HCT116 (cell line): ENCODE results near the gene GEMIN2. TPM values are rescaled to one million over a fixed set of nuclear protein-coding genes. Genes with fewer than 3 reads are reported as not detected.
A peak's percentile ranks its signal among the peaks of the same experiment; 100 is the strongest.

Experiments used
- ATAC-seq: fragments of 200-7000 bp; cut with Tn5 transposase; 2 replicates; pipeline ENCODE4 v1.9.1; 2020; ENCODE audit warnings: mild to moderate bottlenecking, moderate library complexity
- BruUV-seq: library from RNA; stranded (reverse); fragments of 400-500 nt; replicated peaks from 2 replicates; lab custom pipeline; 2021; lab: Mats Ljungman, UMichigan
- CTCF ChIA-PET: fragments of 300-600 bp; sonication (Branson Sonifier 250); formaldehyde crosslinking; loops from one replicate; lab custom pipeline; 2021; ENCODE audit warnings: antibody characterized with exemption; lab: Charles Lee
- POLR2A ChIA-PET: fragments of 300-600, 350-600 bp; sonication (Branson Sonifier 250); formaldehyde crosslinking; loops from one replicate; lab custom pipeline; 2021; ENCODE audit warnings: antibody characterized with exemption; lab: Charles Lee
- RAD21 ChIA-PET, 2 experiments: fragments of 300-600 bp; sonication (Branson Sonifier 250); formaldehyde crosslinking; loops; one replicate each; lab custom pipeline; 2023; ENCODE audit warnings: low total read pairs in 2 of 2; ENCODE audit not compliant: uncharacterized antibody in 2 of 2, unreplicated experiment in 2 of 2, low non-redundant PET in 1 of 2; lab: Charles Lee
- DNase-seq: peaks from one replicate; pipeline ENCODE4 v3.0.0-alpha.2; 2010; ENCODE audit warnings: low read depth, low spot score
- H2AFZ ChIP-seq: fragments of 200-600 bp; shearing (Covaris generic), sonication (generic); 2 replicates; pipeline ENCODE4 v1.6.1; 2017; ENCODE audit warnings: low read depth, mixed run types, mixed read lengths, antibody characterized with exemption, low read length; ENCODE audit not compliant: poor library complexity, severe bottlenecking
- H3K27ac ChIP-seq: 2 replicates; pipeline ENCODE4 v1.5.1; 2012; ENCODE audit warnings: low read depth, low read length
- H3K27me3 ChIP-seq: fragments of 200-600 bp; sonication (generic); 2 replicates; pipeline ENCODE4 v1.6.1; 2016; ENCODE audit warnings: mixed run types, low read length, mixed read lengths; ENCODE audit not compliant: insufficient read depth
- H3K36me3 ChIP-seq, 2 experiments: fragments of 200-500 bp in 1 of 2; fragments of 200-600 bp in 1 of 2; sonication (Bioruptor generic) in 1 of 2; sonication (generic) in 1 of 2; 2 replicates each; pipeline versions ENCODE4 v1.5.1 to v1.6.1; 2014 to 2016; ENCODE audit warnings: low read length in 2 of 2, inconsistent platforms in 1 of 2, mixed read lengths in 1 of 2, mixed run types in 1 of 2; ENCODE audit not compliant: insufficient read depth in 2 of 2, control insufficient read depth in 1 of 2
- H3K4me1 ChIP-seq, 2 experiments: fragments of 200-600 bp in 1 of 2; sonication (generic) in 1 of 2; 2 replicates each; pipeline versions ENCODE4 v1.5.1 to v1.6.1; 2012 to 2017; ENCODE audit warnings: low read length in 2 of 2, inconsistent platforms in 1 of 2, mild to moderate bottlenecking in 1 of 2, mixed read lengths in 1 of 2, mixed run types in 1 of 2, moderate library complexity in 1 of 2; ENCODE audit not compliant: insufficient read depth in 2 of 2, control insufficient read depth in 1 of 2
- H3K4me2 ChIP-seq: fragments of 200-600 bp; sonication (generic); 2 replicates; pipeline ENCODE4 v1.6.1; 2017; ENCODE audit warnings: mixed run types, low read length, mixed read lengths
- H3K4me3 ChIP-seq, 2 experiments: fragments of 200-600 bp in 1 of 2; sonication (generic) in 1 of 2; replicated peaks in 1 of 2; 2 replicates each; pipeline ENCODE4 v1.5.1; 2011 to 2016; ENCODE audit warnings: low read length in 2 of 2, control low read depth in 1 of 2, low read depth in 1 of 2, mild to moderate bottlenecking in 1 of 2, mixed read lengths in 1 of 2, mixed run types in 1 of 2
- H3K79me2 ChIP-seq: fragments of 200-600 bp; sonication (generic); 2 replicates; pipeline ENCODE4 v1.6.1; 2017; ENCODE audit warnings: mild to moderate bottlenecking, mixed run types, low read length, moderate library complexity, mixed read lengths; ENCODE audit not compliant: insufficient read depth
- H3K9ac ChIP-seq: fragments of 200-600 bp; sonication (generic); 2 replicates; pipeline ENCODE4 v1.6.1; 2016; ENCODE audit warnings: low read length, mixed read lengths
- H3K9me2 ChIP-seq: fragments of 200-600 bp; sonication (generic), shearing (Covaris generic); 2 replicates; pipeline ENCODE4 v1.6.1; 2017; ENCODE audit warnings: mixed run types, mild to moderate bottlenecking, moderate library complexity; ENCODE audit not compliant: insufficient read depth
- H3K9me3 ChIP-seq, 2 experiments: fragments of 200-500 bp in 1 of 2; fragments of 200-600 bp in 1 of 2; sonication (Bioruptor generic) in 1 of 2; sonication (generic) in 1 of 2; 2 replicates each; pipeline ENCODE4 v1.6.1; 2014 to 2017; ENCODE audit warnings: low read length in 2 of 2, mixed read lengths in 2 of 2, inconsistent platforms in 1 of 2, low read depth in 1 of 2, mild to moderate bottlenecking in 1 of 2, mixed run types in 1 of 2, moderate library complexity in 1 of 2; ENCODE audit not compliant: control insufficient read depth in 1 of 2, insufficient read depth in 1 of 2
- H4K20me1 ChIP-seq: fragments of 200-600 bp; sonication (generic), shearing (Covaris generic); 2 replicates; pipeline ENCODE4 v1.6.1; 2017; ENCODE audit warnings: mixed run types, mild to moderate bottlenecking, moderate library complexity; ENCODE audit not compliant: insufficient read depth
- CBX3 ChIP-seq: IDR thresholded peaks from 2 replicates; pipeline ENCODE4 v1.6.1; 2012; ENCODE audit warnings: low read depth
- CEBPB ChIP-seq: IDR thresholded peaks from 2 replicates; pipeline ENCODE4 v1.6.1; 2012; ENCODE audit warnings: low read depth
- ELF1 ChIP-seq: IDR thresholded peaks from 2 replicates; pipeline ENCODE4 v1.6.1; 2012; ENCODE audit warnings: low read depth, borderline replicate concordance
- FOSL1 ChIP-seq: IDR thresholded peaks from 2 replicates; pipeline ENCODE4 v1.6.1; 2012; ENCODE audit warnings: low read depth
- POLR2A ChIP-seq: IDR thresholded peaks from 2 replicates; pipeline ENCODE4 v1.7.0; 2011; ENCODE audit warnings: borderline replicate concordance; ENCODE audit not compliant: insufficient read depth, insufficient read length; ENCODE audit errors: extremely low read depth
- POLR2AphosphoS5 ChIP-seq: IDR thresholded peaks from 2 replicates; pipeline ENCODE4 v1.6.1; 2011; ENCODE audit warnings: mild to moderate bottlenecking, low read depth, low read length, moderate library complexity
- RAD21 ChIP-seq: IDR thresholded peaks from 2 replicates; pipeline ENCODE4 v1.6.1; 2012; ENCODE audit warnings: low read depth, mild to moderate bottlenecking
- SRF ChIP-seq: IDR thresholded peaks from 2 replicates; pipeline ENCODE4 v1.6.1; 2012; ENCODE audit warnings: low read depth
- ZFX ChIP-seq: fragments of 450-650 bp; IDR thresholded peaks from 2 replicates; pipeline ENCODE4 v1.6.1; 2017
- ZNF274 ChIP-seq: fragments of 200-500 bp; sonication (Bioruptor generic); IDR thresholded peaks from 2 replicates; pipeline ENCODE4 v1.6.1; 2014; ENCODE audit warnings: mild to moderate bottlenecking, low read depth, low read length, inconsistent platforms
- intact Hi-C: fragments of 100-400 bp; cut with micrococcal nuclease; formaldehyde crosslinking; loops from 2 replicates; pipeline ENCODE4 v1.10.0; 2022
- total RNA-seq: library from RNA; stranded (reverse); gene quantifications from one replicate; pipeline ENCODE4 v1.2.1, GENCODE V29; 2021; ENCODE audit not compliant: unreplicated experiment
- TF ChIP-seq, protein P1 (sequence below): IDR thresholded peaks from 2 replicates; pipeline ENCODE4 v1.6.1; 2011; ENCODE audit warnings: mild to moderate bottlenecking, low read length, moderate library complexity; ENCODE audit not compliant: insufficient replicate concordance; ENCODE audit errors: extremely low read depth
- TF ChIP-seq, protein P2 (sequence below), 3 experiments: fragments of 200-600 bp in 1 of 3; sonication (generic) in 1 of 3; IDR thresholded peaks in 2 of 3; conservative IDR thresholded peaks in 1 of 3; 2 replicates each; pipeline ENCODE4 v1.5.1; 2012 to 2017; ENCODE audit warnings: low read depth in 2 of 3, low read length in 2 of 3, antibody characterized with exemption in 1 of 3, borderline replicate concordance in 1 of 3, control low read depth in 1 of 3, mild to moderate bottlenecking in 1 of 3, mixed read lengths in 1 of 3, mixed run types in 1 of 3, moderate library complexity in 1 of 3; ENCODE audit not compliant: insufficient read depth in 1 of 3
- TF ChIP-seq, protein P3 (sequence below): IDR thresholded peaks from 2 replicates; pipeline ENCODE4 v1.6.1; 2012
- TF ChIP-seq, protein P4 (sequence below): IDR thresholded peaks from 2 replicates; pipeline ENCODE4 v1.6.1; 2012; ENCODE audit warnings: low read depth

The GEMIN2 gene
- total RNA-seq, 1 experiment from 2014 or later = 27.3 TPM

DNA sequence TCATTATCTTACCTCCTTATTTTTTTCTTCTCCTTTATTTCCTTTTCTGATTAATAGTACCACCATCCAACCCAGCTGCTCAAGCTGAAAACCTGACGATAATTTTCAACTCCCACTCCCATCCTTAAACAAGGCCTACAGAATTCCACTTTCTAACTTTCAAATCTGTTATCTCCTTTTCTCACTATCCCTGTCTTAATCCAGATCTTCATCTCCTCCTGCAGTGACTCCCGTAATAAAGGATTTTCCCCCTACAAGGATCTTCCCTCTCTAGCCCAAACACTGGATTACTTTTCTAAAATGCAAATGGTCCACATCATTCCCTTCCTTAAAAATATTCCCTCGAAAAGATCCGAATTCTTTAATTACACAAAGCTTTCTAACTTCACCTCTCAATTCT is 54.5 kb downstream of the GEMIN2 start (continued):
- TF ChIP-seq, protein P1, sequence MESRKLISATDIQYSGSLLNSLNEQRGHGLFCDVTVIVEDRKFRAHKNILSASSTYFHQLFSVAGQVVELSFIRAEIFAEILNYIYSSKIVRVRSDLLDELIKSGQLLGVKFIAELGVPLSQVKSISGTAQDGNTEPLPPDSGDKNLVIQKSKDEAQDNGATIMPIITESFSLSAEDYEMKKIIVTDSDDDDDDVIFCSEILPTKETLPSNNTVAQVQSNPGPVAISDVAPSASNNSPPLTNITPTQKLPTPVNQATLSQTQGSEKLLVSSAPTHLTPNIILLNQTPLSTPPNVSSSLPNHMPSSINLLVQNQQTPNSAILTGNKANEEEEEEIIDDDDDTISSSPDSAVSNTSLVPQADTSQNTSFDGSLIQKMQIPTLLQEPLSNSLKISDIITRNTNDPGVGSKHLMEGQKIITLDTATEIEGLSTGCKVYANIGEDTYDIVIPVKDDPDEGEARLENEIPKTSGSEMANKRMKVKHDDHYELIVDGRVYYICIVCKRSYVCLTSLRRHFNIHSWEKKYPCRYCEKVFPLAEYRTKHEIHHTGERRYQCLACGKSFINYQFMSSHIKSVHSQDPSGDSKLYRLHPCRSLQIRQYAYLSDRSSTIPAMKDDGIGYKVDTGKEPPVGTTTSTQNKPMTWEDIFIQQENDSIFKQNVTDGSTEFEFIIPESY = no peak
- no peak for TF ChIP-seq RAD21
- TF ChIP-seq CBX3 = no peak
- TF ChIP-seq, protein P2, sequence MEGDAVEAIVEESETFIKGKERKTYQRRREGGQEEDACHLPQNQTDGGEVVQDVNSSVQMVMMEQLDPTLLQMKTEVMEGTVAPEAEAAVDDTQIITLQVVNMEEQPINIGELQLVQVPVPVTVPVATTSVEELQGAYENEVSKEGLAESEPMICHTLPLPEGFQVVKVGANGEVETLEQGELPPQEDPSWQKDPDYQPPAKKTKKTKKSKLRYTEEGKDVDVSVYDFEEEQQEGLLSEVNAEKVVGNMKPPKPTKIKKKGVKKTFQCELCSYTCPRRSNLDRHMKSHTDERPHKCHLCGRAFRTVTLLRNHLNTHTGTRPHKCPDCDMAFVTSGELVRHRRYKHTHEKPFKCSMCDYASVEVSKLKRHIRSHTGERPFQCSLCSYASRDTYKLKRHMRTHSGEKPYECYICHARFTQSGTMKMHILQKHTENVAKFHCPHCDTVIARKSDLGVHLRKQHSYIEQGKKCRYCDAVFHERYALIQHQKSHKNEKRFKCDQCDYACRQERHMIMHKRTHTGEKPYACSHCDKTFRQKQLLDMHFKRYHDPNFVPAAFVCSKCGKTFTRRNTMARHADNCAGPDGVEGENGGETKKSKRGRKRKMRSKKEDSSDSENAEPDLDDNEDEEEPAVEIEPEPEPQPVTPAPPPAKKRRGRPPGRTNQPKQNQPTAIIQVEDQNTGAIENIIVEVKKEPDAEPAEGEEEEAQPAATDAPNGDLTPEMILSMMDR (IDR thresholded peaks at IDR 0.05 in 2 of 3, conservative IDR thresholded peaks at IDR 0.05 in 1 of 3; ENCODE audit: borderline replicate concordance in 1 of 3, insufficient read depth in 1 of 3, low read depth in 2 of 3, low read length in 2 of 3) = no peak
- TF ChIP-seq, all 23 proteins: peak for 0

DNA sequence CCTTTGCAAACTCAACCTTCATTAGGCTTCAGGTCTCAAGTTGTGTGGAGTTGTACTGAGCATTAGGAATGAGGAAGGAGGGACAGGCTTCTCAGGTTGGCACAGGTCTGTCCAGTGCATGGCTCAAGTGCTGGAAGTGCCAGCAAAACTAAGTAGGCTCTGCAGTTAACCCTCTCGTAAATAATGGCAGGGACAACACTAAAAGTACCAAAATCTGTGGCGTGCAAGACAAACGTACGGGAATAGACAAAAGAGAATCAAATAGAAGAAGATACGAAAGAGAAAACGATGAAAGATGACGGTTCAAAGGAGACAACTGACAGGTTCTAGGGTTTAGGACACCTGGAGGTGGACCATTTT is 55.4 kb downstream of the GEMIN2 start:
- ChIA-PET RAD21 (no interaction called here), CTCF (no interaction called here), POLR2A (interaction anchor here (0.6 to 1.7 kb wide), 13 partner anchors 10 to 263 kb away, joined by 3 to 18 read pairs (median 7); partner anchors contain the start of genes FBXO33 and GEMIN2)
- Histone ChIP-seq H3K27ac (peak overlapping the region; percentile 90), H3K9me3 (no peaks in the 10 kb centered on the region), H3K36me3 (peaks cover 0 to 9% of the 10 kb centered on the region in 2 experiments; a peak in 2 of 4 replicates), H3K27me3 (no peaks in the 10 kb centered on the region), H3K4me1 (peaks cover 10 to 27% of the 10 kb centered on the region in 2 experiments; a peak in 3 of 4 replicates), H3K9ac (peak overlapping the region; percentile 79), H3K9me2 (no peaks in the 10 kb centered on the region), H3K4me2 (peak overlapping the region; percentile 91), H4K20me1 (no peaks in the 10 kb centered on the region), H3K79me2 (peaks cover 40% of the 10 kb centered on the region), H3K4me3 (peak overlapping the region; percentile 74 to 97), H2AFZ (no peak overlapping the region)
- no peak for TF ChIP-seq POLR2A
- no peak for TF ChIP-seq ZFX
- no peak for TF ChIP-seq POLR2AphosphoS5
- TF ChIP-seq, protein P3, sequence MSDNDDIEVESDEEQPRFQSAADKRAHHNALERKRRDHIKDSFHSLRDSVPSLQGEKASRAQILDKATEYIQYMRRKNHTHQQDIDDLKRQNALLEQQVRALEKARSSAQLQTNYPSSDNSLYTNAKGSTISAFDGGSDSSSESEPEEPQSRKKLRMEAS = no peak
- no peak for TF ChIP-seq CEBPB
- TF ChIP-seq RAD21 = no peak
- TF ChIP-seq CBX3 = no peak
- TF ChIP-seq FOSL1 = no peak
- TF ChIP-seq SRF = no peak
- TF ChIP-seq, protein P4, sequence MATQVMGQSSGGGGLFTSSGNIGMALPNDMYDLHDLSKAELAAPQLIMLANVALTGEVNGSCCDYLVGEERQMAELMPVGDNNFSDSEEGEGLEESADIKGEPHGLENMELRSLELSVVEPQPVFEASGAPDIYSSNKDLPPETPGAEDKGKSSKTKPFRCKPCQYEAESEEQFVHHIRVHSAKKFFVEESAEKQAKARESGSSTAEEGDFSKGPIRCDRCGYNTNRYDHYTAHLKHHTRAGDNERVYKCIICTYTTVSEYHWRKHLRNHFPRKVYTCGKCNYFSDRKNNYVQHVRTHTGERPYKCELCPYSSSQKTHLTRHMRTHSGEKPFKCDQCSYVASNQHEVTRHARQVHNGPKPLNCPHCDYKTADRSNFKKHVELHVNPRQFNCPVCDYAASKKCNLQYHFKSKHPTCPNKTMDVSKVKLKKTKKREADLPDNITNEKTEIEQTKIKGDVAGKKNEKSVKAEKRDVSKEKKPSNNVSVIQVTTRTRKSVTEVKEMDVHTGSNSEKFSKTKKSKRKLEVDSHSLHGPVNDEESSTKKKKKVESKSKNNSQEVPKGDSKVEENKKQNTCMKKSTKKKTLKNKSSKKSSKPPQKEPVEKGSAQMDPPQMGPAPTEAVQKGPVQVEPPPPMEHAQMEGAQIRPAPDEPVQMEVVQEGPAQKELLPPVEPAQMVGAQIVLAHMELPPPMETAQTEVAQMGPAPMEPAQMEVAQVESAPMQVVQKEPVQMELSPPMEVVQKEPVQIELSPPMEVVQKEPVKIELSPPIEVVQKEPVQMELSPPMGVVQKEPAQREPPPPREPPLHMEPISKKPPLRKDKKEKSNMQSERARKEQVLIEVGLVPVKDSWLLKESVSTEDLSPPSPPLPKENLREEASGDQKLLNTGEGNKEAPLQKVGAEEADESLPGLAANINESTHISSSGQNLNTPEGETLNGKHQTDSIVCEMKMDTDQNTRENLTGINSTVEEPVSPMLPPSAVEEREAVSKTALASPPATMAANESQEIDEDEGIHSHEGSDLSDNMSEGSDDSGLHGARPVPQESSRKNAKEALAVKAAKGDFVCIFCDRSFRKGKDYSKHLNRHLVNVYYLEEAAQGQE = no peak
- TF ChIP-seq ELF1 = no peak
- no peak for TF ChIP-seq ZNF274
- ATAC-seq = 0 out of 2 replicates have a peak, but pooled peaks have one; percentile 13
- intact Hi-C loops = no loop called here
- no TSS peak for BruUV-seq
- DNase-seq = no peak
